IPS DF 6.9 (cell line): ENCODE results near the gene WNT1.

Source experiments
- DNase-seq: peaks from one replicate; pipeline ENCODE4 v3.0.0-alpha.2; 2013; ENCODE audit warnings: low read depth, low spot score
- H3K27ac ChIP-seq: one replicate; pipeline ENCODE4 v1.5.1; 2013; ENCODE audit warnings: low read length, control low read depth
- H3K27me3 ChIP-seq: 2 replicates; pipeline ENCODE4 v1.6.1; 2013; ENCODE audit warnings: mild to moderate bottlenecking, low read length; ENCODE audit not compliant: control insufficient read depth, insufficient read depth
- H3K36me3 ChIP-seq: 2 replicates; pipeline ENCODE4 v1.6.1; 2013; ENCODE audit warnings: low read length; ENCODE audit not compliant: control insufficient read depth, insufficient read depth
- H3K4me1 ChIP-seq: 2 replicates; pipeline ENCODE4 v1.6.1; 2013; ENCODE audit warnings: low read length; ENCODE audit not compliant: control insufficient read depth, insufficient read depth
- H3K4me3 ChIP-seq: 2 replicates; pipeline ENCODE4 v1.5.1; 2013; ENCODE audit warnings: mild to moderate bottlenecking, low read length
- H3K9me3 ChIP-seq: 2 replicates; pipeline ENCODE4 v1.6.1; 2013; ENCODE audit warnings: low read length, inconsistent platforms; ENCODE audit not compliant: control insufficient read depth, insufficient read depth
- WGBS: extraction: QIAGEN DNeasy Blood & Tissue Kit; methylation state at CpG from one replicate; pipeline ENCODE4 v1.1.7; 2013; ENCODE audit warnings: mixed read lengths, missing lambda C conversion rate; ENCODE audit not compliant: insufficient read length, insufficient coverage; 5-methylcytosine and 5-hydroxymethylcytosine counted together

Gene WNT1

DNA sequence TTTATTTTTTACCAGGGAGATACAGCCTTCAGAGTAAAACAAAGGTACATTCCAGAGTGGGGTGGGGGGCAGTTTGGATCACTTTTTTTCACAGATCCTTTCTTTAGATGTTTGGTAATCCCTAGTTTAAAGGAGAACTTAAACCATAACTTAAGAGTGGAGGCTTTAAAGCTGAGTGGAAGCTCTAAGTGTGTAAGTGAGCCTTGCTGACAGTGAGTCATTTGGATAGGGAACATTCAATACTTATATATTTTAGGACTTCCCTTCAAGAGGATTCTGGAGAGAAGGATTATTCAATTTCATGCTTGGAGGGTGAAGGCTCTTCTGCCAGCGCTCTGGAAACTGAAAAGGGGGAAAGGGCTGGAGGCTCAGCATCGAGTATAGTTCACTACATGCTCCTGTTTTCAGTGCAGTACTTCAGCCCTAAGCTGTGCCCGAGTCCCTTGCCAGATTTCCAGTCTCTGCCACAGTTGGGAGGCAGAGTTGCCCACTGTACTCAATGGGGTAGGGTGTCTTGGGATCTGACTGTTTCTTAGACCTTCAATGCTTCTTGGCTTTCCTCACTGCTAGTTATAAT lies 32.1 kb downstream of the WNT1 start:
- H3K4me1 ChIP-seq, result no peaks in the 10 kb centered on the region
- no peak overlapping the region for H3K4me3 ChIP-seq
- H3K36me3 ChIP-seq, result no peaks in the 10 kb centered on the region
- no peak overlapping the region for H3K27ac ChIP-seq
- no CpG with 5 or more reads among the region's 3 CpGs for WGBS
- no peaks in the 10 kb centered on the region for H3K27me3 ChIP-seq
- H3K9me3 ChIP-seq, result no peaks in the 10 kb centered on the region
- DNase-seq, result no peak

DNA sequence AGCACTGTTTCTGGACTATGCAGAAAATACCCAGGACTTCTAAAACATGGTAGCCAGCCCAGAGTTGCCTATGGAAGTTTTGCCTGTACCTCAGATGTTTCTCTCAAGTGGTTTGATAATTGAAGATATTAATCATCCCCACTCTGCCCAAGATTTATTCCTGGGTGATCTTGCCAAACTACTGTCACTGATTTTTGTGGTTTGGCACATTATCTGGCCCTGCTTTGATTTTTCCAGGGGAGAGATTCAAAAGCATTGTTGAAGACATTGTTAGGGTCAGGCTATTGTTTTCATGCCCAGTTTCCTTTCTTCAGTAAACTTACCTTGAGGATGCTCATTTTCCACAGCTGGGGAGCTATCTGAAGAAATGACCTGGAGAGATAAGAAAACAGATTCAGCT lies 34.6 kb downstream of the WNT1 start:
- no peak for DNase-seq
- no peaks in the 10 kb centered on the region for H3K36me3 ChIP-seq
- H3K27ac ChIP-seq, result no peak overlapping the region
- no peaks in the 10 kb centered on the region for H3K9me3 ChIP-seq
- H3K4me1 ChIP-seq, result no peaks in the 10 kb centered on the region
- H3K4me3 ChIP-seq, result no peak overlapping the region
- no peaks in the 10 kb centered on the region for H3K27me3 ChIP-seq

DNA sequence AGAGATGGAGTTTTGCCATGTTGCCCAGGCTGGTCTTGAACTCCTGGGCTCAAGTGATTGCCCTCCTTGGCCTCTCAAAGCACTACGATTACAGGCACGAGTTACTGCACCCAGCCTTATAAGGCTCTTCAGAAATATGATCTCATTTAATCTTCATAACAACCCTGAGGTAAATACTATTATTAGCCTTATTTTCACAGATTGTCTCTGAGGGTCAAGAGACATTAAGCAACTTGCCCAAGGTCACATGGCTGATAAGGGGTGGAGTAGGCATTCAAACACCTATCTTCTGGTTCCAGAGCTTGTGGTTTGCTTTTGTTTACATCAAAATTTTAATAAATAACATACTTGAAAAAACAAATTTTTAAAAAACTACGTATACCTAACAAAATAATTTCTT lies 35.3 kb downstream of the WNT1 start:
- H3K9me3 ChIP-seq, result no peaks in the 10 kb centered on the region
- H3K4me3 ChIP-seq, result no peak overlapping the region
- H3K36me3 ChIP-seq, result no peaks in the 10 kb centered on the region
- no peaks in the 10 kb centered on the region for H3K27me3 ChIP-seq
- H3K4me1 ChIP-seq, result no peaks in the 10 kb centered on the region
- WGBS, result 100% methylated on average over 1 of the region's 3 CpGs
- no peak for DNase-seq
- no peak overlapping the region for H3K27ac ChIP-seq

DNA sequence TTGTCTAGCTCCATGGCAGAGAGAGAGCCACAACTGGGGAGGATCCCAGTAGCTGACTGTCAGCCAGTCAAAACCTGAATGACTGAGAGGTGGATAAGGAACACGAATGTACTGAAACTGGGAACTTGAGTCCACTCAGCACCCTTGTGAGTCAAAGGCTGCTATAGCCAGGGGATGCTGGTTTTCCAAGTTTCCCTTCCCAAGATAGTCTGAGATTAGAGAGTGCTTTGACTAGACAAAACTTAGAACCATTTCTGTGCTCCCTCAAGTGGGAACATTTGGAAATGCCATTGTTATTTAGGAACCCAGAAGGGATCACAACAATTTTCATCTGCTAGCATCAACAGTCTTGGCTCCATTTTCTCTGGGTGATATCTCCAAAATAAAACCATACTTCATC lies 36.4 kb downstream of the WNT1 start:
- no peaks in the 10 kb centered on the region for H3K9me3 ChIP-seq
- H3K27ac ChIP-seq, result no peak overlapping the region
- no peak overlapping the region for H3K4me3 ChIP-seq
- DNase-seq, result no peak
- H3K36me3 ChIP-seq, result no peaks in the 10 kb centered on the region
- no peaks in the 10 kb centered on the region for H3K4me1 ChIP-seq
- no peaks in the 10 kb centered on the region for H3K27me3 ChIP-seq
- WGBS, result no CpG with 5 or more reads among the region's 1 CpG

DNA sequence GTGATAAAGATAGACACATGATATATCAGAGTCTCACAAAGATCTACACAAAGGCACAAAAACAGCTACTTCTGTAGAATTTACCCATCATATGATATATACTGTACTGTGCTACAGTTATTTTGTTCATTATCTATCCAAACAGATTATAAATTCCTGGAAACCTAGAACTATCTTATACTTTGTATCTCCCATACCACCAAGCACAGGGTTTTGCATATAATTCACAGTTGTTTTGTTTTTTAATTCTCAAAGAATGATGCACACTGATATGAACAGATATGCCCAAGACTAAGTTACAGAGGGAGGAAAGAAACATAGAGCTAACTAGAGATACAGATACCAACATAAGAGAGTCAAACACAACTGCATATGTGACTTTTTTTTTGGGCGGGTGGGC lies 37.1 kb downstream of the WNT1 start:
- no peak for DNase-seq
- no peaks in the 10 kb centered on the region for H3K9me3 ChIP-seq
- H3K27ac ChIP-seq, result no peak overlapping the region
- H3K27me3 ChIP-seq, result no peaks in the 10 kb centered on the region
- no peaks in the 10 kb centered on the region for H3K4me1 ChIP-seq
- no CpG with 5 or more reads among the region's 1 CpG for WGBS
- no peaks in the 10 kb centered on the region for H3K36me3 ChIP-seq
- H3K4me3 ChIP-seq, result no peak overlapping the region

DNA sequence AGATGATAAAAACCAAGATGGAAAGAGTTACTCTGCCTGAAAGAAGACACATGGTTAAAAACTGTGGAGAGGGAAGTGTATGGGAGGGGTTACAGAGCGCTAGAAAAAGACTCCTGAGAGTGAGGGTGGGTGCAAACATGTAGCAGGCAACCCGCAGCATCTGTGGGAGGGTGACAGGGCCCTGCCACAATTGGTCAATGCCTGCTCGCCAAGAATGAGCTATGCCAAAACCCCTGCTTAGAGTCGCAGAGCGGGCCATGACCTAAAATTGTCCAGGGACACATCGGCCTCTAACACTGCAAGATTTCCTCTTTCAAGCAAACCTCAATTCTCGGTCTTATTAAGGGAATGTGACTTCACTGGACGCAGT lies 39.8 kb downstream of the WNT1 start:
- Histone ChIP-seq H3K36me3 (peaks cover 16% of the 10 kb centered on the region; the same call in 1 of the 2 replicates), H3K27ac (no peak overlapping the region), H3K4me3 (peak overlapping the region; percentile 68; the same call in 1 of the 2 replicates), H3K27me3 (no peaks in the 10 kb centered on the region), H3K9me3 (no peaks in the 10 kb centered on the region), H3K4me1 (no peaks in the 10 kb centered on the region)
- no peak for DNase-seq
- WGBS, result no CpG with 5 or more reads among the region's 8 CpGs

DNA sequence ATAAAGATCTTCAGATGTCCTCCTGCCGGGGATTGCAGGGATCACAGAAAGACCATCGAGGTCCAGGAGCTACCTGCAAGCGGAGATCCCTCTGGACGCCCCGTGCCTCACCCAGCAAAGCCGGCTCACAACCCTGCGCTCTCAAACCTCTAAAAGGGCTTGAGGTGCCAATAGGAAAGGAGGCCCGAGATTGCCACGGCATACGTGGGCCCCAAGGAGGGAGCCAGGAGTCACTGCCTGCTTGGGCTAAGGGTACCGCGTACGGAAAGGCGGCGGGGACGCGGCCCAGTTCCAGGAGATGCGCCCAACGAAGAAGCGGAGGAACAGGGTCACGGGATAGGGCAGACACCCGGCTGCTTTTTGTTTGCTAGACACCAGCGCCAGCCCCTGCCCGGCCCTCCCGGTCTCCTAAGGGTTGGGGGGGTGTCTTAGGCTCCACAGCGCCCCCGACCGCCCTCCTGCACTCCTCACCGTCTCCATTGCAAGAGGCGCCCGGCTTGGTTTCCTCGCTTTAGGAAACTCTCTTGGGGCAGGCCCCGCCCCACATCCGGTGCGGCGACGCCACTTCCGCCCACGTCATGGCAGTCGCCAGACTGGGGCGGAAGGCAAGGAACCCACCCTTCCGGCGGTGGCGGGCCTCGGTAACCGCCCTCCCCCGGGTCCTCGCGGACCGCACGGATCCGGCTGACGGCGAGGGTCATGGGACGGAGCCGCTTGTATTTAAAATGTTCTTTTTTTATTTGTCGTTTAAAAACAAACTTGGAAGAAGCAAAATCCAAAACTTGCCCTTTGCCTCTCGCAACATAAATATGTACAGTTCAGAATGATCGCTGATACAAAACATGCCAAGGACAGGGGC lies 40.4 kb downstream of the WNT1 start, which contains the start of gene PRKAG1:
Gene PRKAG1 (minus strand): TSS at position 516 of the 859 bp plus-strand sequence. CDS start 36 bp downstream, at position 480.
- Histone ChIP-seq H3K4me3 (peak within 1 kb of the TSS; percentile 68), H3K4me1 (no peaks in the 10 kb centered on the region), H3K9me3 (no peaks in the 10 kb centered on the region), H3K27me3 (no peaks in the 10 kb centered on the region), H3K27ac (no peak within 1 kb of the TSS), H3K36me3 (peaks cover 20% of the 10 kb centered on the region; the same call in 1 of the 2 replicates)
- peak; percentile 92 for DNase-seq
- WGBS, result no CpG with 5 or more reads among the region's 59 CpGs

DNA sequence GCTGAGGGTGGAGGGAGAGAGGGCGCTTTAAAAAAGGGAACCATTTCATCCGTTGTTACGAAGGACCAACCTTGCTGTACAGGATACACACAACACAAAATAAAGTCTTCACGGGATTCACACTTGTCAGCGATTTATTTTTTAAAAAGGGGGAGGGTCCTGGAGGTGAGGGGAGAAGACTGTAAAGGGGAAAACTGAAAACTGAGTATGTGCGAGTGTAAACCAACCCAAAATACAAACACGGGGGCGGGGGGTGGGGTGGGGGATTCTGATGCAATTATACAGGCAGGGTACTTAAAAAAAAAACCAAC lies 41.0 kb downstream of the WNT1 start:
- Histone ChIP-seq H3K27ac (no peak overlapping the region), H3K27me3 (no peaks in the 10 kb centered on the region), H3K4me3 (peak overlapping the region; percentile 54; the same call in 1 of the 2 replicates), H3K4me1 (no peaks in the 10 kb centered on the region), H3K36me3 (peaks cover 20% of the 10 kb centered on the region; the same call in 1 of the 2 replicates), H3K9me3 (no peaks in the 10 kb centered on the region)
- DNase-seq, result no peak
- no CpG with 5 or more reads among the region's 8 CpGs for WGBS

DNA sequence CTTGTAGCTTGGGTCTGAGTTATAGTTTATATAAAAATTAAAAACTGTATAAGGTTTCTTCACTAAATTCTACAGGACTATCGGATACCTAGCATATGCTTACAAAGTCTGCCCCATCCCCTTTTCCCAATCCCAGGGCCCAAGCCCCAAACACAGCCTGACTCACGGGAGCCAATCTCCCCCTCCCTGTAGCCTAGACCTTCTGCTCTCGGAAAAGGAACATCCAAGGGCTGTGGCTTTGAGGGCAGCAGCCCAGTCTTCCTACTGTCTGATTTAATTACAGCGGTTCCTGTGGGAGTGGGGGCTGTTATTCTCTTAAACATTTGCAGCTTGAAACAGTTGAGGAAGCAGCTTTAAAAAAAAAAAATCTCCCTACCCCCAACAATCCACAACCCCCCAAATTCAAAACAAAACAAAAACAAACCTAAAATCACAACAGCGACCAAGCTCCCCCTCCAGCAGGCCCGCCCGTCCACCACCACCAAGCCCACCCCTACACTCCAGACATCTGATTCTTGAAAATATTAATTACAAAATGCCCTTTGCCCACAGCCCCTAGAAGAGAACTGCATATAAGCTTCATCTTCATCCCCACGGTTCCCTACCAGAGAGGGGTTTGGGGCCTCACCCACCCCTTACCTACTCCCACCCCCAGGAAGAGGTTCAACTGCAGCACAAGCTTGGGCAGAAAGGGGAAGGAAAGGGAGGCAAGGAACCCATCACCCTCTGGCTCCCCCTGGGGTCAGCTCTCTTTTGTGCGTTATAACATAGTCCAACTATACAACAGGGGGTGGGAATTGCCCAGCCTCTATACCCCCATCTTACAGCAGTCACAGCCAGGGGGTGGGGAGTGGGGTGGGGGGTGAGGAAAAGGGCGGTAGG lies 41.6 kb downstream of the WNT1 start:
- Histone ChIP-seq H3K36me3 (peaks cover 24% of the 10 kb centered on the region), H3K4me3 (no peak overlapping the region), H3K9me3 (no peaks in the 10 kb centered on the region), H3K27me3 (no peaks in the 10 kb centered on the region), H3K27ac (no peak overlapping the region), H3K4me1 (no peaks in the 10 kb centered on the region)
- no peak for DNase-seq
- 100% methylated on average over 3 of the region's 10 CpGs for WGBS

DNA sequence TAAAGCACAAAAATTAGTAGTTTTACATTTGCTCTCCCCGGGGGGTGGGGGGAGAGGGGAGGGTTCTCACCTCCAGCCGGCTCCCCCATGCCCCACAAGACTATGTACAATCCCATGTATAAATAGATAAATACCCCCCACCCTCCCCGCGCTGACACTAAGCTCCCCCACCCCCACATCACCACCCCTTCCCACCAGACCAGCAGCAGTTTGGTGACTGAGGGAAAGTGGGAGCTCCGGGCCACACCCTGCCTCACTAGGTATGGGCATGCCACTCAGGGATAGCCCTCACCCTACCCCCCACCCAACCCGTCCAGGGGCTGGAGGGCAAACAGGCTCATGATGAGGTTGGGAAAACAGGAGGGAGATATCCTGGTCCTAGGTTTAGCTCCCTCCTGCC lies 42.3 kb downstream of the WNT1 start:
- Histone ChIP-seq H3K4me3 (no peak overlapping the region), H3K27me3 (no peaks in the 10 kb centered on the region), H3K36me3 (peaks cover 29% of the 10 kb centered on the region), H3K27ac (no peak overlapping the region), H3K4me1 (no peaks in the 10 kb centered on the region), H3K9me3 (no peaks in the 10 kb centered on the region)
- DNase-seq, result no peak
- WGBS, result no CpG with 5 or more reads among the region's 6 CpGs
